NOMO-1 (cell line): ENCODE results near the gene TPK1.

Experiments
- DNase-seq, 2 experiments: peaks; one replicate each; lab custom pipeline; 2025; ENCODE audit not compliant: unreplicated experiment in 2 of 2; lab: John Stamatoyannopoulos, UW

The TPK1 gene

DNA sequence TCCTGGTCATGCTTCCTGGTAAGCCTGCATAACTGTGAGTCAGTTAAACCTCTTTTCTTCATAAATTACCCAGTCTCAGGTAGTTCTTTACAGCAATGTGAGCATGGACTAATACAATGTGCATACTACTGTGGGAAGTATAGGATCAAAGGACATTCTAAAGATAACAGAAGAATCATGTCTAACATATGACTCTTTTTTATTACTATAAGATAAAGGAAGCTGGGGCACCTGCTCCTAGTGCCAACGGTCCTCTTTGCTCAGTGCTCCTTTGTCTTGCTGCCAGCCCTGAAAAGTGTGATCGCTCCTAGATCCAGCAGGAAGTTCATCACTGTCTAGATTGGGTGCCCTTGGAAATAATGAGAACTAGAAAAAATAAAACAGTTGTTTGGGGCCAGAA is 289.1 kb downstream of the TPK1 start:
- DNase-seq, result no peak

DNA sequence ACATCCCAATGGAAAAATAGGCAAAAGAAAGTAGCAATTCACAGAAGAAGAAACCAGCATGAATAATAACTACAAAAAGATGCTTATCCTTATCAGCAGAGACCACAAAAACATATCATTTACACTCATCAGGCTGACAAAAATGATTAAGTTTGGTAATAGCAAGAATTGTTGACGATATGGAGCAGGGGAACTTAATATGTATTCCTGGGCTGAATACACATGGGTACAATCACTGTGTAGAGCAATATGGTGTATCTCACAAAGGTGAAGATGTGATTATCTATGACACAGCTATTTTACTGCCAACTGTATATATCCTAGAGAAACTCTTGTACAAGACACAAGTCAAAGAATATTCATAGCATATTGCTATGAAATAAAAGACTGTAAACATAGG is 290.5 kb downstream of the TPK1 start:
- no peak for DNase-seq

DNA sequence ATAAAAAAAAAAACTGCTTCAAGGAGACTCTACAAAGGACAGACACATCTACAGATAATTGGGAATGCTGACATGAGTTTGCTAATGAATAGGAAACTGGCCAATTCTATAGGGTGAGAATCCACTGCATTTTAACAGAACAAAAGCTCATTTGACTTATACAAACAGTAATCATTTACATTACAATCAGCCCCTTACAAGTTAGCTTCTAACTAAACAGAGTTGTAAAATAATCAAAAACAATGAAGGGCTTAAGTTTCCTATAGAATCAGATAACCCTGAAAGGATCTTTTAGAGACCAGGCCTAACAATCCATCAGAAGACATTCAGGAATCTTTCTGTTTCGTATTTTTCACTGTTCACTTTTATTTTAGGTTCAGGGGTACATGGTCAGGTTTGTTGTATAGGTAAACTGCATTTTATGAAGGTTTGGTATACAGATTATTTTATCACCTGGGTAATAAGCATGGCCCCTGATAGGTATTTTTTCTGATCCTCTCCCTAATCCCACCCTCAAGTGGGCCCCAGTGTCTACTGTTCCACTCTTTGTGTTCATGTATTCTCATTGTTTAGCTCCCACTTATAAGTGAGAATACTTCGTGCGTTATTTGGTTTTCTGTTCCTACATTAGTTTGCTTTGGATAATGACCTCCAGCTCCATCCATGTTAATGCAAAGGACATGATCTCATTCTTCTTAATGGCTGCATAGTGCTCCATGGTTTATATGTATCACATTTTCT is 301.0 kb downstream of the TPK1 start:
- DNase-seq, result no peak

GRCh38 chr7:144534196-144534595 is 301.7 kb downstream of the TPK1 start:
- peak; percentile 13 to 55 for DNase-seq

DNA sequence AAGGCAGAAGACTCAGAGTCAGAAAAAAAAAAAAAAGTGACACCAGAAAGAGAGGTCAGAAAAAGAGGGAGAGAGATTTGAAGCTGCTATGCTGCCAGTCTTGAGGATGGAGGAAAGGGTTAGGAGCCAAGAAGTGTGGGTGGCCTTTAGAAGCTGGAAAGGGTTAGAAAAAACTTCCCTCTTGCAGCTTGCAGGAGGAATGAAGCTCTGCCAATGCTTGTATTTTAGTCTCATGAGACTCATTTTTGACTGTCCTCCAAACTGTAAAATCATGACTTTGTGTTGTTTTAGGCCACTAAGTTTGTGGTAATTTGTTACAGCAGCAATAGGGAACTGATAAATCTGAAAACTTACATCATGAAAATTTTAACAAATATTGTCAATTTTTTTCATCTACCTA is 304.7 kb downstream of the TPK1 start:
- no peak for DNase-seq

DNA sequence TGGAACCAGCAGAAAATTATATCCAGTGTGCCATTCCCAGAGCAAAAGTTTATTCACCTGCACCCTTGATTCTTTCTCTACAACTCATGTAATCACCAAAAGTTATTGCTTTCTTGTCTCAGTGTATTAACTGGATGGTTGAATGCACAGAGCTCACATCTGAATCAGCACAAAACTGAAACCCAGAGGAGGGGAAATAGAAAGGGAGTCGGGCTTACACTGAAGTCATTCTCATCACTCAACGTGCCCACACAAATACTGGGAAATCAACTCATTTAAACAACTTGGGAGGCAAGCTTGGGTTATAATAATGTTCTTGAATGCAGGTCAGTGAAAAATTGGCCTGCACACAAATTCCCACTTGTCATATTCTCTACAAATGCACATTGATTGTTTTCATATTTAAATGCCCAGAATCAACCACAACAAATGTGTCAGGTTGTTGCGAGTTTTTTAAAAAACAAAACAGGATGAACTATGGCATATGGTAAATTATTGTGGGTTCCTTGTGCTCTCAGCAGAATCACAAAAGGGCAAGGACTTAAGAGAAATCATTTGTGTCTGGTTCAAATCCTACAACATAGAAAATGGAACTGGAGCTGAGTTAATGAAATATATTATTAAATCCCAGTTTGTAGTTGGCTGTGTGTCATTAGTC is 306.5 kb downstream of the TPK1 start:
- DNase-seq, result no peak

DNA sequence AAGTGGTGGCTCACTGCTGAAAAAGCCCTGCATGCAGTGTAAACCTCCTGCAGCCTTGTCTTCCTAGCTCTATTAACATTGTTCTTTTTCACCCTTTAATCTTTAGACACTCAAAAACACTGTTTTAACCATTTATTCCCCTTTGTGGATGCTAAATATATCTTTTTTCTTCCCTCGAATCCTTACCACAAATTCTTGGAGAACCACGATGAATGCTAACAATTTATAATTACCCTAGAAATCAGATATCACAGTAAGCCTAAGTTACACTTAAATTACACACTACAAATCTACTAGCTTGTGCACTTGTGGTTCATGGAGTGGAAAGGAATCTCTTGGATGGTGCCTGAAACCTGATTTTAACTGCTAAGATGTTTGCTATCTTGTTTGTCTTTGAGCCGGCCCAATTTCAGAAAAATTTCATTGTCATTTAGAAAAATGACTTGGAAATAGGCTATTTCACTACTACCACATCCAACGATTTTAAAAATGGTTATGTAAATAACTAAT is 307.3 kb downstream of the TPK1 start:
- no peak for DNase-seq

GRCh38 chr7:144527051-144527471 is 308.8 kb downstream of the TPK1 start:
- DNase-seq, result peak in 1 of 2 experiments; percentile 72

GRCh38 chr7:144525956-144526355 is 309.9 kb downstream of the TPK1 start:
- no peak for DNase-seq

GRCh38 chr7:144524271-144524670 is 311.6 kb downstream of the TPK1 start:
- DNase-seq, result no peak

DNA sequence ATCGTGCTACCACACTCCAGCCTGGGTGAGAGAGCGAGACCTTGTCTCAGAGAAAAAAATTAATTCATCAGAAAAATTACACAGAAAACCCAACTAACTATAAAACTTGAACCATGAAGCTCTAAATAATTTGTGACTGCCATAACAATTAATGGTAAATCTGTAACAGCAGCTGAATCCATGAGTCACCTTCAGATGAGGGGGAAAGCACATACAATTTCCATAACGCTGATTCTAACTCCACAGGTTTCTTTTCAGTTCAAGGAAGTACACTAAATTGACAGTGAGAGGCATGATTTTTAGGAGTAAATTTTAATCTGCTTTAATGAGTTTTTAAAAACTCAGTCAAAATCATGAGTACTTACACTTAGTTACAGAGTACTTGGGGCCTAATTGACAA is 312.2 kb downstream of the TPK1 start:
- DNase-seq, result no peak

DNA sequence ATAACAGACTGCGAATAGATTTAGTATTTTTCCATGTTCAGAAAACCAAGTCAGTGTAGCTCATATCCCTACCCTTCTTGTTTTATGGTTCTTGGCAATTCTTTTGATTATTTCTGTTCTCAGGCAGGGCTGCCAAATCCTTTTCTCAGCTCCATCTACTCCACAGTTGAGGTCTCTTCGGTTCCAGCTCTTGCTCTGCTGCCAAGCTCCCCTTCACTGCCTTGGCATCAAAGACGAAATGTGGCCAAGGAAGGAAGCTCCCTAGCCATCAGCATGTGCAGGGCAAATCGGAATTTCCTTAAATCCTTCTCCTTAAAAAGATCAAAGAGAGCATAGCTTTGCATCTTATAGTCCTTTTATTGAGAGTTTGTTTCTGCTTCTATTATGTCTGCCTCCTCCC is 315.9 kb downstream of the TPK1 start:
- DNase-seq, result no peak

- no peak for DNase-seq
Measured at GRCh38 chr7:144518360-144518759, 317.5 kb downstream of the TPK1 start.

DNA sequence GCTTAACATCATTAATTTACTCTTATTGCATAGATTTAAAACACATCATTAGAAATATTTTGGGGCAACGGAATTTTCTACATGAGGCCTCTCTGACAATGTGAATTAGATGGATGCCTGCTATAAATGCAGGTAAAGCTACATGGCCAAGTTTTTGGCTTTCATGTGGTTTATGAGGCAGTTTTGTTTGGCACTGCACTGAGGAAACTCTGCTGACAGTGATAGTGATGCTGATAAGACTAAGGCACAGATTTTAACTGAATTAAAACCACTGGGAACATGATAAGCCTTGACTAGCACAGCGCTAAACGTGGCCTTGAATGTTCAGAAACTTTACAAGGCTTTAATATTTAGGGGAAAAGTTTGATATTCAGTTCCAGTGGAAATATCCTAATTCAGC is 318.1 kb downstream of the TPK1 start:
- DNase-seq, result no peak

DNA sequence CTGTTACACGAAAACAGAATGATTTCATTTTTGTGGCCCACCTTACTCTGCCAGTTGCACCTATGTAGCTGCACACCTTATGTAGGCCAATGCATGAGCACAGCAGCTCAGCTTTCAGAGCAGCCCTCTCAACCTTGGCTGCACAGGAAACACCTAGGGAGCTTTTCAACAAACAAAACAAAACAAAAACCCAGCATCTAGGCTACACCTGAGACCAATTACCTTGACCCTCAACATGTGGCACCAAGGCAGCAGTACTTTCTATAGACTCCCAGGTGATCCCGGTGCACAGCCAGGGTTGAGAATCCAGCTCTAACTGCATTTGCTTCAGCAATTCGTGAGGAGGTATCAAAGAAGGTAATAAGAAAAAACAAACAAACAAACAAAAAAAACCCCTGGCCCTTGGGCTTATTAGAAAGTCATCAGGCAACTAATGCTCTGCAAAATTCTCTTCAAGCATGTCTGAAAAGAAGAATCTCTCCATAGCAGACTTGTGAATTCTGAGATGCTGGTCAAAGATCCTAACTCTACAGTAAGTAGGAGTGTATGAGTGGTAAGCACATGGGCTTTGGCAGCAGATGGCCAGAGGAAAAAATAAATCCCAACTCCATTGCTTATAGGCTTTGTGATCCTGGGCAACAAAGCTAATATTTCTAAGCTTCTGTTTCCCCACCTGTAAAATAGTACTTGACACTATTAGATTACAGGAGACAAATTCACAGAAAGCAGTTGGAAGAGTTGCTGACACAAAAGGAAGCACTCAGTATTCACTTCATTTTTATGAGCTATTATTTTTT is 318.9 kb downstream of the TPK1 start:
- no peak for DNase-seq

- peak in 1 of 2 experiments; percentile 76 for DNase-seq
Measured at GRCh38 chr7:144513334-144513733, 322.5 kb downstream of the TPK1 start.

- no peak for DNase-seq
Measured at GRCh38 chr7:144510621-144511020, 325.2 kb downstream of the TPK1 start.

GRCh38 chr7:144508702-144509101 is 327.2 kb downstream of the TPK1 start:
- DNase-seq, result no peak

DNA sequence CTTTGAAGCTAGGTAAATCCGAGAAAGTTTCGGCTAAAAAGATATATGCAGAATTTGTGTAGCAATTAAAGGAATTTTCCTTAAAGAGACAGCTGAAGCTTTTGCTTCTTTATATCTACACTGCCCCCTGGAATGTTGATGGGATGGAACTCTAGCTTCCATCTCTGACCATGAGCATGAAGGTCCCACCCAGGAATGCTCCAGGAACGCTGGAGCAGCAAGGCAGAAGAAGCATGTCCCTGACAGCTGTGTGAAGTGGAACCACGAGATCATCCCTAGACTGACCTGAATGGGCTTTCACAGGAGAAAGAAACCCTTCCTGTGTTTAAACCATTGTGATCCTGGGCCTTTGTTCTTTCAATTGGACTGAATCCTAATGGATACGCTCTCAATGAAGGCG is 332.6 kb downstream of the TPK1 start:
- no peak for DNase-seq

DNA sequence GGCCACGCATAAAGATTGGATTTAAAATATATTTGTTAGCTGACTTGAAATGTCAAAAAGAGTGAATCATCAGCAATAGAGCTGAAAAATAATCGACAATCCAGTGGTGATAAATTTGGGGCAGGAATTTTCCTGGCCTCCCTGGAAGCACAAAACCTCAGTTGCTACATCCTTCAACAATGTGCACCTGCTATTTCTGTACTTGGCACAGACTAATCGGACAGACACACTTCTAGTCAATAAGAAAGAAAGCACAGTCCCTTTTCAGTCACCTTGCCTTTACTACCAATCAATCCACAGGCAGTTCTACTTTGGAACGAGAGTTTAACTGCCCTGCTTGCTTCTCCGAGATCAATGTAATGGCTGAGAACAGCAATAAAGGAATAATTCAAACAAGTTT is 335.6 kb downstream of the TPK1 start:
- DNase-seq, result no peak

DNA sequence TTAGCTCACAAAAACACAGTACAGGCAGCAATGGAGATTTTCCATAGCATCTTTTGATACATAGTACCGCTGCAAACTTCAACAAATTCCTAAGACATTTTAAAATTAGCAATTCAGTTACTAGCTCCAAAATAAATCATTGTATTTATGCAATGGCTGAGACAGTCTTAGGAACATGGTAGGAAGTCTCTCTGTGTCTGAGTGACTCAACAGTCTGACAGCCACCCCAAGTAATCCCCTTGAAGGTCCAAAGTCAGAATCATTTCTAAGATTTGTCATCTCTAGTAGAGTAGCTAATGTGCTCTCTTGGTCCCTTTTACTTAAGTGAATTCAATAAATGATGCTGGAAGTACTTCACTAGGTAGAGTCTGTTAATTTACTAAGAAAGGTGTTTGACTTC is 338.6 kb downstream of the TPK1 start:
- no peak for DNase-seq

DNA sequence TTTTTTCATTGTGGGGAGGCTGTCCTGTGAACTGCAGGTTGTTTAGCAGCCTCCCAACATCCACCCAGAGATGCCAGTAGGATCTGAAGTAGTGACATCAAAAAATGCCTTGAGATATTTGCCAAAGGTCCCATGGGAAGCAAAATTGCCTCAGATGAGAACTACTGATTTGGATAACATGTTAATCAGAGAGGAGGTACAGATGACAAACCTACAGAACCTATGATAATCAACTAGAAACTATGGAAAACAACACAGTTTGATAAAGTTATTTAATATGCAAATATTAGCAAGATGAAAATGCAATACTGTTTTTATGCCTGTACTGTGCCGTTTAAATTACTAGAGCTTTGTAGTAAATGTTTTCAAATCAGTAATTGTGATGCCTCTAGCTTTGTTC is 341.5 kb downstream of the TPK1 start:
- no peak for DNase-seq
